HL-60 (cell line): ENCODE data around the gene WTIP.
"Not testable (repeated sequence)": the region's sequence is repeated elsewhere in the genome, so short reads cannot be mapped to it uniquely, and the experiment has no call there.

Experiments
- DNase-seq, 2 experiments: peaks; one replicate each; pipeline ENCODE4 v3.0.0-alpha.2; 2010 to 2020; ENCODE audit warnings: low read depth in 1 of 2, low spot score in 1 of 2
- H3K27ac ChIP-seq: fragments of 250-450 bp; sonication (Bioruptor Pico); replicated peaks from 2 replicates; pipeline ENCODE4 v1.5.1; 2020; ENCODE audit warnings: mild to moderate bottlenecking, moderate library complexity
- H3K27me3 ChIP-seq: fragments of 250-450 bp; sonication (Bioruptor Pico); 2 replicates; pipeline ENCODE4 v1.5.1; 2021; ENCODE audit warnings: mild to moderate bottlenecking, moderate library complexity; ENCODE audit not compliant: insufficient read depth, poor library complexity, severe bottlenecking
- H3K4me3 ChIP-seq: replicated peaks from 2 replicates; pipeline ENCODE4 v1.5.1; 2011; ENCODE audit warnings: mild to moderate bottlenecking, control low read depth, low read length; ENCODE audit not compliant: insufficient read depth
- GABPA ChIP-seq: IDR thresholded peaks from 2 replicates; pipeline ENCODE4 v1.6.1; 2012; ENCODE audit warnings: low read depth
- POLR2AphosphoS5 ChIP-seq: IDR thresholded peaks from 2 replicates; pipeline ENCODE4 v1.6.1; 2012; ENCODE audit warnings: low read depth
- SPI1 ChIP-seq: IDR thresholded peaks from 2 replicates; pipeline ENCODE4 v1.6.1; 2012; ENCODE audit warnings: low read depth, mild to moderate bottlenecking, borderline replicate concordance
- TF ChIP-seq, protein P1 (sequence below): IDR thresholded peaks from 2 replicates; pipeline ENCODE4 v1.6.1; 2012; ENCODE audit warnings: low read depth; ENCODE audit not compliant: insufficient replicate concordance
- TF ChIP-seq, protein P2 (sequence below): IDR thresholded peaks from one replicate; pipeline ENCODE4 v1.5.1; 2011; ENCODE audit warnings: low read length, control low read depth, inconsistent platforms; ENCODE audit not compliant: insufficient read depth

Gene WTIP

DNA sequence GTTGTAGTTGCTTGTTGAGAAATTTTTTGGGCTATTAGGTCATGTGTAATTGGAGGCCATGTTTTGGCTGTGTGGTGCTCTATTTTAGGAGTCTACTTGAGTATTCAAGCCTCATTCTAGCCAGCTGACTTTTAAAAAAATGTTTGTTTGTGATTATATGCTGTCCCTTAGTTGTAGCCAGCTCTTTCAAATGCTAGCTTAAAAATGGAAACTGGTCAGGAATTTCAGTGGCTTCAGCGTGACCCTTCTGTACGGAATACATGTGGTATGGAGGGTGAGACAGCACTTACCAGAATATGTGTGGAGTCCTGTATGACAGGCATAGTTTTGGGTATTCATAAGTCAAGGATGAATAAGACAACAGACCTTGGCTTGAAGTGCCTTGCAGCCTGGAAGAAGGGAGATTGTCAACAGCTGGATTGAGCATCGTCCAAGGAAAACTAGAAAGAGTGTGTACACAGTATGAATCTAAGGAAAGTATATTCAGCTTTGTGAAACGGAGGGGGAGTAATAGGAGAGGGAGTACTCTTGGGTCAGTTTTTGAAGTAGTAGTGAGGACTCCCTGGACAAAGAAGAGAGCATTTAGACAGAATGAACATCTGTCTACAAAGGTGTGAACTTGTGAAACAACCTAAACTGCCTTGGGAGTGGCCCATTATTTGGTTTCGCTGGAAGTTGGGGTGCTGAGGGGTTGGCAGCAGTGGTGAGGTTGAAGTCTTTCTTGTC lies 20.0 kb upstream of the WTIP start:
- no peak overlapping the region for H3K4me3 ChIP-seq
- no peaks in the 10 kb centered on the region for H3K27me3 ChIP-seq
- DNase-seq: no peak
- no peak overlapping the region for H3K27ac ChIP-seq
- no peak for TF ChIP-seq GABPA
- TF ChIP-seq, protein P1, sequence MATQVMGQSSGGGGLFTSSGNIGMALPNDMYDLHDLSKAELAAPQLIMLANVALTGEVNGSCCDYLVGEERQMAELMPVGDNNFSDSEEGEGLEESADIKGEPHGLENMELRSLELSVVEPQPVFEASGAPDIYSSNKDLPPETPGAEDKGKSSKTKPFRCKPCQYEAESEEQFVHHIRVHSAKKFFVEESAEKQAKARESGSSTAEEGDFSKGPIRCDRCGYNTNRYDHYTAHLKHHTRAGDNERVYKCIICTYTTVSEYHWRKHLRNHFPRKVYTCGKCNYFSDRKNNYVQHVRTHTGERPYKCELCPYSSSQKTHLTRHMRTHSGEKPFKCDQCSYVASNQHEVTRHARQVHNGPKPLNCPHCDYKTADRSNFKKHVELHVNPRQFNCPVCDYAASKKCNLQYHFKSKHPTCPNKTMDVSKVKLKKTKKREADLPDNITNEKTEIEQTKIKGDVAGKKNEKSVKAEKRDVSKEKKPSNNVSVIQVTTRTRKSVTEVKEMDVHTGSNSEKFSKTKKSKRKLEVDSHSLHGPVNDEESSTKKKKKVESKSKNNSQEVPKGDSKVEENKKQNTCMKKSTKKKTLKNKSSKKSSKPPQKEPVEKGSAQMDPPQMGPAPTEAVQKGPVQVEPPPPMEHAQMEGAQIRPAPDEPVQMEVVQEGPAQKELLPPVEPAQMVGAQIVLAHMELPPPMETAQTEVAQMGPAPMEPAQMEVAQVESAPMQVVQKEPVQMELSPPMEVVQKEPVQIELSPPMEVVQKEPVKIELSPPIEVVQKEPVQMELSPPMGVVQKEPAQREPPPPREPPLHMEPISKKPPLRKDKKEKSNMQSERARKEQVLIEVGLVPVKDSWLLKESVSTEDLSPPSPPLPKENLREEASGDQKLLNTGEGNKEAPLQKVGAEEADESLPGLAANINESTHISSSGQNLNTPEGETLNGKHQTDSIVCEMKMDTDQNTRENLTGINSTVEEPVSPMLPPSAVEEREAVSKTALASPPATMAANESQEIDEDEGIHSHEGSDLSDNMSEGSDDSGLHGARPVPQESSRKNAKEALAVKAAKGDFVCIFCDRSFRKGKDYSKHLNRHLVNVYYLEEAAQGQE: no peak
- no peak for TF ChIP-seq SPI1
- TF ChIP-seq POLR2AphosphoS5: no peak
- TF ChIP-seq, protein P2, sequence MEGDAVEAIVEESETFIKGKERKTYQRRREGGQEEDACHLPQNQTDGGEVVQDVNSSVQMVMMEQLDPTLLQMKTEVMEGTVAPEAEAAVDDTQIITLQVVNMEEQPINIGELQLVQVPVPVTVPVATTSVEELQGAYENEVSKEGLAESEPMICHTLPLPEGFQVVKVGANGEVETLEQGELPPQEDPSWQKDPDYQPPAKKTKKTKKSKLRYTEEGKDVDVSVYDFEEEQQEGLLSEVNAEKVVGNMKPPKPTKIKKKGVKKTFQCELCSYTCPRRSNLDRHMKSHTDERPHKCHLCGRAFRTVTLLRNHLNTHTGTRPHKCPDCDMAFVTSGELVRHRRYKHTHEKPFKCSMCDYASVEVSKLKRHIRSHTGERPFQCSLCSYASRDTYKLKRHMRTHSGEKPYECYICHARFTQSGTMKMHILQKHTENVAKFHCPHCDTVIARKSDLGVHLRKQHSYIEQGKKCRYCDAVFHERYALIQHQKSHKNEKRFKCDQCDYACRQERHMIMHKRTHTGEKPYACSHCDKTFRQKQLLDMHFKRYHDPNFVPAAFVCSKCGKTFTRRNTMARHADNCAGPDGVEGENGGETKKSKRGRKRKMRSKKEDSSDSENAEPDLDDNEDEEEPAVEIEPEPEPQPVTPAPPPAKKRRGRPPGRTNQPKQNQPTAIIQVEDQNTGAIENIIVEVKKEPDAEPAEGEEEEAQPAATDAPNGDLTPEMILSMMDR: no peak

DNA sequence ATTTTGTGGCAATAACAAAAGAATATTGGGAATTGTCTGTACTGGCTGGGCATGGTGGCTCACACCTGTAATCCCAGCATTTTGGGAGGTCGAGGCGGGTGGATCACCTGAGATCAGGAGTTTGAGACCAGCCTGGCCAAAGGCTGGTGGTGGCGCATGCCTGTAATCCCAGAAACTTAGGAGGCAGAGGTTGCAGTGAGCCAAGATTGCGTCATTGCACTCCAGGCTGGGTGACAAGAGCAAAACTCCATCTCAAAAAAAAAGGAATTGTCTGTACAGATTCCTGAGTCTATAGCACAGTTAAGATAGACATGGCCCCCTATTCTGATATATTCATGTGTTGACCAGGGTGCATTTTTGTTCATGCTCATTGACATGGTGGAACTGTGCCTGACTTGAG lies 16.8 kb upstream of the WTIP start:
- not testable (repeated sequence) for H3K27ac ChIP-seq, DNase-seq, H3K27me3 ChIP-seq, H3K4me3 ChIP-seq

DNA sequence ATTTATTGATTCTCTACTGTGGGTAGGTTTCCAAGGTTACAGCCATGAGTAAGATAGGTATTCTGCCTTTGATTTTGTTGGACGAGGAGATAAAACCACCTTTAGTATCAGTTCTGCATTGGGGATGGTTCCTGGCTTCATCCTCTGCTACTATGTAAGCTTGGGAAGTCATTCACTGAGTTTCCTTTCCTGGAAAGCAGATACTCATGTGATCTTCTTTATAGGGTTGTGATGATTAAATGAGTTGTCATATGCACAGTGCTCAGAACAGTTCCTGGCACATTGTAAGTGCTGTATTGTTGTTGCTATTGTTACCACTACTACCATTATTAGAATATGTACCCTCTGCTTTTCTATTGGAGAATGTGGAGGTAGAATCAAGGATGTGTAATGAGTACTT lies 13.1 kb upstream of the WTIP start:
- no peaks in the 10 kb centered on the region for H3K27me3 ChIP-seq
- no peak overlapping the region; the same call in 1 of the 2 replicates for H3K27ac ChIP-seq
- DNase-seq: no peak
- no peak overlapping the region for H3K4me3 ChIP-seq
- TF ChIP-seq SPI1 (no peak), POLR2AphosphoS5 (no peak), GABPA (no peak)
- TF ChIP-seq, protein P2: no peak
- TF ChIP-seq, protein P1: no peak

DNA sequence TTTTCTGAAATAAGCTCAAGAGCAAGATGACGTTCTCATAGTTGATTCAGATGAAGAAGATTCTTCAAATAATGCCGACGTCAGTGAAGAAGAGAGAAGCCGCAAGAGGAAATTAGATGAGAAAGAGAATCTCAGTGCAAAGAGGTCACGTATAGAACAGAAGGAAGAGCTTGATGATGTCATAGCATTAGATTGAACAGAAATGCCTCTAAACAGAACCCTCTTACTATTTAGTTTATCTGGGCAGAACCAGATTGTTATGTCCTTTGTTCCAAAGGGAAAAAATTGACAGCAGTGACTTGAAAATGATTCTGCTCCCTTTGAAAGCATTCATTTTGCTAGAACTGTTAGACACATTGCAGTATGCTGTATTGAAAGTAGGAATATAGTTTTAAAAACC lies 12.5 kb upstream of the WTIP start:
- not testable (repeated sequence) for H3K4me3 ChIP-seq, DNase-seq, H3K27me3 ChIP-seq

DNA sequence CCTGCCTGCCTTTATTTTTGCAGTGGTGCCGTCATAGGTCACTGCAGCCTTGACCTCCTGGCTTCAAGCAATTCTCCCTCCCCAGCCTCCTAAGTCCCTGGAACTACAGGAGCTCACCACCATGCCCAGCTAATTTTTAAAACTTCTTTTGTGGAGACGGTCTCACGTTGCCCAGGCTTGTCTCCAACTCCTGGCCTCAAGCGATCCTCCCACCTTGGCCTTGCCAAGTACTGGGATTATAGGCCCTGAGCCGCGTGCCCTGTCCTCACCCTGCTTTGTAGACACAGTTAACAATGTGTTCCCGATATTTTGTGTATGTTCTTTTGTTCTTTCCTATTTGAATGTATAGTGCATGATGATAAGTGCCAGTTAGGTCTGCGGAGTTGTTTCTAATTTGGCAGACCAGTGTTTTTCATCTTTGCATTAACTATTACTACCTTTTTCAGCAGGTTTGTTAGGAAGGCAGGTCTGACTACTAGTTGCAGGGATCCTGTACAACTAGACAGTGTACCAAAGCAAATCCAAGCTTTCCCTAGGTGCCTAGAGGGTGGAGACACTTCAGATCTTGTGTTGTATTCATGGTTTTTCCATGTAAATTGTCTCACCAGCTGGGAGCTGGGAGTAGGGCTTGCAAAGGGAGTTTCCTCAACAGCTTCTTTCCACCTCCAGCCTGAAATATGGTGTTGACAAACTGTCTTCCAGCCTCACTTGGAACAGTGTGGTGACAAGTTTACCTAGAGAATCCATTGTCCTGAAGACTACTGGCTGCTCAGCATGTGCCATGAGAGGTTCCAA lies 9.5 kb upstream of the WTIP start:
- Histone ChIP-seq H3K27ac (no peak overlapping the region), H3K27me3 (no peaks in the 10 kb centered on the region), H3K4me3 (no peak overlapping the region)
- no peak for DNase-seq
- TF ChIP-seq, protein P2: no peak
- no peak for TF ChIP-seq POLR2AphosphoS5
- TF ChIP-seq, protein P1: no peak

More for the DNA sequence above, 12.5 kb upstream of the WTIP start:
- H3K27ac ChIP-seq: not testable (repeated sequence)
